Subcutaneous adipose tissue (tissue), 4 donors: ENCODE results near the gene RALY. TPM values are rescaled to one million over a fixed set of nuclear protein-coding genes. Genes with fewer than 3 reads are reported as not detected.

Experiments
- total RNA-seq, 4 donors: library from RNA; depleted of rRNA; stranded (reverse); fragments of >200 nt; gene quantifications; one replicate each; pipeline ENCODE4 v1.1.0, GENCODE V29; 2016
- TF ChIP-seq, protein P1 (sequence below): fragments of 450-650 bp; IDR thresholded peaks from one replicate; pipeline ENCODE4 v1.5.1; 2016; ENCODE audit warnings: low read depth, mild to moderate bottlenecking, control low read depth, antibody characterized with exemption, moderate library complexity

Gene RALY
- total RNA-seq, 4 donors from 2014 or later, result 44.0 to 97.8 (median 91.5) TPM

DNA sequence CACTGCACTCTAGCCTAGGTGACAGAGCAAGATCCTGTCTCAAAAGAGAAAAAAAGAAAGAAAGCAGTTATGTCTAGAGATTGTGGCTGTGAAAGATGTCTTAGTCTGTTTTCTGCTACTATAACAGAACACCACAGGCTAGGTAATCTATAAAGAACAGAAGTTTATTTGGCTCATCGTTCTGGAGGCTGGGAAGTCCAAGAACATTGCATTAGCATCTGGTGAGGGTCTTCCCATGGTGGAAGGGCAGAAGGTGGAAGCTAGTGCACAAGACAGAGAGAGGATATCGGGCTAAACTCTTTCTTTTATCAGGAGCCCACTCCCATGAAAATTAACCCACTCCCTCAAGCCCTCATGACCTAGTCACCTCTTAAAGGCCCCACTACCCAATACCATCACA is 16.2 kb upstream of the RALY start:
- TF ChIP-seq, protein P1, sequence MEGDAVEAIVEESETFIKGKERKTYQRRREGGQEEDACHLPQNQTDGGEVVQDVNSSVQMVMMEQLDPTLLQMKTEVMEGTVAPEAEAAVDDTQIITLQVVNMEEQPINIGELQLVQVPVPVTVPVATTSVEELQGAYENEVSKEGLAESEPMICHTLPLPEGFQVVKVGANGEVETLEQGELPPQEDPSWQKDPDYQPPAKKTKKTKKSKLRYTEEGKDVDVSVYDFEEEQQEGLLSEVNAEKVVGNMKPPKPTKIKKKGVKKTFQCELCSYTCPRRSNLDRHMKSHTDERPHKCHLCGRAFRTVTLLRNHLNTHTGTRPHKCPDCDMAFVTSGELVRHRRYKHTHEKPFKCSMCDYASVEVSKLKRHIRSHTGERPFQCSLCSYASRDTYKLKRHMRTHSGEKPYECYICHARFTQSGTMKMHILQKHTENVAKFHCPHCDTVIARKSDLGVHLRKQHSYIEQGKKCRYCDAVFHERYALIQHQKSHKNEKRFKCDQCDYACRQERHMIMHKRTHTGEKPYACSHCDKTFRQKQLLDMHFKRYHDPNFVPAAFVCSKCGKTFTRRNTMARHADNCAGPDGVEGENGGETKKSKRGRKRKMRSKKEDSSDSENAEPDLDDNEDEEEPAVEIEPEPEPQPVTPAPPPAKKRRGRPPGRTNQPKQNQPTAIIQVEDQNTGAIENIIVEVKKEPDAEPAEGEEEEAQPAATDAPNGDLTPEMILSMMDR, result no peak

GRCh38 chr20:33979094-33979493 is 14.6 kb upstream of the RALY start:
- TF ChIP-seq, protein P1, result no peak

- TF ChIP-seq, protein P1, result no peak
Measured at GRCh38 chr20:33981347-33981746, 12.4 kb upstream of the RALY start.

- TF ChIP-seq, protein P1, result no peak
Measured at GRCh38 chr20:33981964-33982363, 11.7 kb upstream of the RALY start.

- TF ChIP-seq, protein P1, result no peak
Measured at GRCh38 chr20:33983371-33983770, 10.3 kb upstream of the RALY start.

- TF ChIP-seq, protein P1, result no peak
Measured at GRCh38 chr20:33984182-33984719, 9.5 kb upstream of the RALY start.

GRCh38 chr20:33985280-33985679 is 8.4 kb upstream of the RALY start:
- TF ChIP-seq, protein P1, result no peak
